Tongue (tissue), 2 donors: ENCODE results near the gene ATXN7. TPM values are rescaled to one million over a fixed set of nuclear protein-coding genes. Genes with fewer than 3 reads are reported as not detected.
A peak's percentile ranks its signal among the peaks of the same experiment; 100 is the strongest.

Experiments
- DNase-seq: peaks from one replicate; pipeline ENCODE4 v3.0.0-alpha.2; 2015
- total RNA-seq: library from RNA; depleted of rRNA; stranded (reverse); fragments of >200 nt; gene quantifications from one replicate; pipeline ENCODE4 v1.2.3, GENCODE V29; 2014

The ATXN7 gene
- total RNA-seq, 1 donor from 2014 or later = 18.3 TPM

DNA sequence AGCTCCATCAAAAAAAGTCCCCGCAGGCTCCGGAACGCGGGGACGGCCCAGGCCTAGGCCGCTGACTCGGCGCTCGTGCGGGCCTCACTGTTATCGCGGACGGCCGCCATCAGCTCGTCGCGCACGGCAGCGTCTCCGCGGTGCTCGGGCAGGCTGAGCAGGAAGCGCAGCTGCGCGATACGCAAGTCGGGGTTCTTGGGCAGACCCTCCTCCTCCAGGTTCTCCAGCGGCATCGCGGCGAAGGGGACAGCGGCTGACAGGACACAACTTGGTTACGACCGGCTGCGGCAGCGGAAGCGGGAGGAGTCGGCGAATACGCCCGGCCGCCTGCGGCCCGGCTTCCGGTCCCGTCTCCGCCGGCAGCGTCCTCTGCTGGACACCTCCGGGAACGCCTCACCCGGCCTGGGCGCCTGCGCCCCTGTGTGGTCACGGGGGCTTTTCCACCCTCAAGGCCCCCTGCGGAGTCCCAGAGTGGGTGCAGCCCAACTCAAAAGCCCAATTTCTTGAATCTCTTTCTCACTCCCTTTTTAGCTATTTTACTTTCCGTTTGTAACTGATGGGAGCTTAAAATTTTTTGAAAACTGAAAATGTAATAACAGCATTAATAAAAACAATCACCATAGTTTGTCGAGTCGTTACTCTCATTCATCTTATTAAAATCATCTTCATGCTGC, 159.7 kb downstream of the ATXN7 start, which contains the start of gene PSMD6:
TSS of gene PSMD6 (minus strand) at position 308 of the 674 bp plus-strand sequence. CDS start at position 233, 75 bp downstream.
- DNase-seq = peak; percentile 90

DNA sequence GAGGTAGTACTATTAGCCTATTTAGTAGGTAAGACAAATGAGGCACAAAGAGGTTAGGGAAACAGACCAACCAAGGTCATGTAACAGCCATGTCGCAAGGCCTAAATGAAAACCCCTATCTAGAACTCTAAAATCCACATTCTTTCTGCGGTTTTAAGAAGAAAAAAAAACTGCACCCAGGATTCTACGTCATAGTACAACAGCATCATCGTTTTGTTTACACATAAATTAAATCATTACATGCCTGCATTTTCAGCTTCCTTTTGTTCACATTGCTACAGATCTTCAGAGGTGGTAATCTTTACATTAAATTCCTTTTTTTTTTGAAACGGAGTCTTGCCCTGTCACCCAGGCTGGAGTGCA, 160.2 kb downstream of the ATXN7 start:
- DNase-seq = no peak

DNA sequence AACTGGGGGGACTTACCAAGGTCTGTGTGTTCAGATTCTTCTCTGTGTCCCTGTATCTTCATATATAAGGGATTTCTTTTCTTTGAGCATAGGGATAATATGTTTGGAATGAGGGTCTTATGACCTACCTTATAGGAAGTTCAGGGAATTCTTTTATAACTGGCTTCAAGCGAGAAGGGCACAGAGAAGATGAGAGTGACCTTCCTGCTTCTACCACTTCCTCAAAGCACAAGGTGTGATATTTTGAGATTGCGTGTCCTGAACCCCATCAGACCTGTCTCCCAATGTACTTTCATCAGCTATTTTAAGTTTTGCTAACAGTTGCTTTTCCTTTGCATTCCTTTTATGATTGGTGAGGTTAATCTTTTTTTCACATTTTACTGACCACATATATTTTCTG, 162.7 kb downstream of the ATXN7 start:
- no peak for DNase-seq

DNA sequence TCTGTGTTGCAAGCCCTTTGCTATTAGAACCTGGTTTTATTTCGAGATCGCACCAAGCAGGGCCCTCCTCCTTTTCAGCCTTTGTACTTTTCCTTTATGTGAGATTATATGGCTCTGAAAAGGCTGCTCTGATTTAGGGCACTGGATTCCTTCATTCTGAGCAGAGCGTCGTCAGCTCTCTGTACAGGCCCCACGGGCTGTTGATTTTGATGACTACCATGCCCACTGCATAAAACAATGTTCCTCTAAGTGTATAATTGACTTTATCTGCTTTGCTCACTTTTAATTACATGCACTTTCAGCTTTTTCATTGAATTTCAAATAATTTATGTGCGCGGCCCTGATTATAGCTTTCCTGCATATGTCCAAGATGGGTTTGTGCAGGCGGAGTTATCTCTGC, 164.0 kb downstream of the ATXN7 start:
- no peak for DNase-seq

DNA sequence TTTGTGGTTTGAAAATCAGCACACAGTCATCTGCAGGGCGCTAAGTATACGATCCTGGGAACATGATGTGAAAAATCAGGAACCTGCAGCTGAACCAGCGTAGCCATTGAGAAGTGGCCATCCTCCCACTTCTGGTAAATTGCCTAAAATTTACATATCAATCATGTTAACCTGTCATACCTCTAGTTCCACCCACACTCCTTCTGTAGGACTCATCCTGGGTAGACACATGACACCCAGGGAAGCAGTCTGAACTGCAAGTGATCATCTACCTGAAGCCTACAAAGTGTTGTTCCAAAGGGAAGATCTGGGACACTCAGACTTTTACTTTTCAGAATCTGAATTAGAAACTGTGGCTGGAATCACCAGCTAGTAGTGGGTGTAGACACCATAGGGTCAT, 165.1 kb downstream of the ATXN7 start:
- DNase-seq = no peak

DNA sequence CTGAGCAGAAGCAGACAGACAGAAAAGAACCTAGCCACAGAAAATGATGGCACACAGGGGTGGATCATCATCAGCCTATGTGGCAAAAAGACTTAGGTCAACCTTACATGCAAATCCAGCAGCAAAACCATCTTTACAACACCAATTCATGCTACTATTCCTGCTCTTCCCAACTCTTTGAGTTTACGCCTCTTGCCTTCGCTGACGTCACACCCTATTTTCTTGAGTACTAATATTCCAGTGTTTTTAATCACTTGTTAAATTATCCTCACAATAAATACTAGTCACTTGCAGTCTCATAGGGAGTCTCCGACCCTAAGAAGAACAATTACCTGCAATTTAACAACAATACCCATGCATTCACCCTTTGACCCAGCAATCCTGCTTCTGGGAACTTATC, 165.6 kb downstream of the ATXN7 start:
- no peak for DNase-seq

DNA sequence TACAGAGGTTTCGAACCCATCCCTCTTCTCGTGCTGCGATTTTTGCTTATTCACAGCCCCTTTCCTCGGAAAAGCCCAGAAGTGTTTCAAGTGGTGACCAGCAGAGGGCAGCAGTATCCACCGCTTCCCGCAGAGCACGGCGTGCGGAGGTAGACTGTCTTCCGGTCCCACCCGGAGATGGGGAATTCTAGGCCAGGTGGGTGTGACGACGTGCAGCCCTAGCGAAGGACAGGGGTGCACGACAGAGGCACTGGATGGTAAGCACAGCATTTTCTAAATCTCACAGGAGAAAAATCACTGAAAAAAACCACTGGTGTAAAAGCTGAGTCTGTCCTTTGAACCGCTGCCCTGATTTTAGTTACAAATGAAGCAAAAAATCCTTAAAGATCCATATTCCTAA, 167.1 kb downstream of the ATXN7 start:
- DNase-seq = peak; percentile 89

DNA sequence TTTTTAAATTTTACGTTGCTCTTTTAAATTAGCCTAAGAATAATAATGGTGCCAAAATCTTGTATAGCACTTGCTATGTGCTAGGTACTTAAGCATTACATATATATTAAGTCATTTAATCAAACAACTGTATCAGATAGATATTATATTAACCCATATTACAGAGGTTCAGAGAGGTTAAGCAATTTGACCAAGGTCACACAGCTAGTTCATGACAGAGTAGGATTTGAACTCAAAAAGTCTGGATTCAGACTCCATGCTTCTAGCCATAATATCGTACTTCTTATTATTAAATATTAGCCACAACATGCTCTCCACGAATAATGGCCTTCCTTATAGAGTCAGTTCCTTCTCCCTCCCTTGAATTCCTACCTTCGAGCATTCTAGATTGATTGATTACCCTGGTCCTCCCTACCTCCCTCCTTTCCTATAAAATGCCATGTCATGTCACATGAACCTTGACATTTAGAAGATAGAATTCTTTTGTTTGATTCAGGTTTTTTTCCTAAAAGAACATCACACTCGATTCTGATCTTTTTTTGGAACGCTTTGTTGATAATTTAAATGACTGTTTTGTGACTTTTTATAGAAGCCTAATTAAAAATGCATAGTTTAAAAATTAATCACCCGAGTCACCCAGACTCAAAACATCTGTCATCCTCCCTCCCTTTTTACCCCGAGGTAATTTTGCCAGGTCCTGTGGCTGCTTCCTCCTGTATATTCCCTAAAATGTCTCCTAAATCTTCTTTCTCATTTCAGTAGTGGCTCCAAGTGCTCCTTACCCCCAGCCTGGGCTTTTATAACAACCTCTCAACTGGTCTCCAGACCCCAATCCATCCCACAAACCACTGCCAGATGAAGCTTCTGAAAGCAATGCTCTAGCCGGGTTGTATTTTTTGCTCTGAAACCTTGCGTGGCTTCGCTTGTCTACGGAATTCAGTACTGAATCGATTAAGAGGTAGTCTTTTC, 168.2 kb downstream of the ATXN7 start:
- no peak for DNase-seq

DNA sequence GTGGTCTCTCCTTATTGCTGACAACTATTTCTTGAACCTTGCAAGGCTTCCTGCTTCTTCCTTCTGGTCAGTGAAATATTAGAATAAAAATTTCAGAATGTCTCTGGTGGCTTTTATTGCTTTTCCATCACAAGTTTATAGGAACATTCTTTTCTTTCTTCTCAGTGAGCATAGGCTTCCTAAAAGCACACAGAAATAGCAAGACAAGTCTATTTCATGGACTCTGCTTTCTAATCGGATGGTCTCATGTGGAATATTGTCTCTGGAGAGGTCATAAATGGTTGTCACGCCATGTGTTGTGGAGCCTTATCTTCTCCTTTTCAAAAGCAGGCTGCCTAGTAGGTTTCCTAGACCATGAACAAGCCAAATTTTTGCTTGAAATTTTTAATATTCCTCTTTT, 169.4 kb downstream of the ATXN7 start:
- DNase-seq = no peak

DNA sequence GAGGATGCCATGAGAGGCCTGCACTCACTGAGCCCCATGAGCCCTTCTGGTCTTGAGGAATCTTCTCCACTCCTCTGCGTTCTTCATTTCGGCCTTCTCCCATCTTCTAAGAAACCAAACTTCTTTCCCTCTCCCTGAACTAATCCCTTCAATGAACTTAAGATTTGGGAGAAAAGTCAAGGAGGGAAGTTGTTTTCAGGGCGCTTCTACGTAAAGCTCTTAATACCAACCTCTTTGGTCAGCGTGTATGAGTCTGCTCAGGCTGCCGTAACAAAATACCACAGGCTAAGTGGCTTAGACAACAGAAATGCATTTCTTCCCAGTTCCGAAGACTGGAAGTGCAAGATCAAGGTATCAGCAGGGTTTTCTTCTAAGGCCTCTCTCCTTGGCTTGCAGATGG, 173.4 kb downstream of the ATXN7 start:
- DNase-seq = no peak

DNA sequence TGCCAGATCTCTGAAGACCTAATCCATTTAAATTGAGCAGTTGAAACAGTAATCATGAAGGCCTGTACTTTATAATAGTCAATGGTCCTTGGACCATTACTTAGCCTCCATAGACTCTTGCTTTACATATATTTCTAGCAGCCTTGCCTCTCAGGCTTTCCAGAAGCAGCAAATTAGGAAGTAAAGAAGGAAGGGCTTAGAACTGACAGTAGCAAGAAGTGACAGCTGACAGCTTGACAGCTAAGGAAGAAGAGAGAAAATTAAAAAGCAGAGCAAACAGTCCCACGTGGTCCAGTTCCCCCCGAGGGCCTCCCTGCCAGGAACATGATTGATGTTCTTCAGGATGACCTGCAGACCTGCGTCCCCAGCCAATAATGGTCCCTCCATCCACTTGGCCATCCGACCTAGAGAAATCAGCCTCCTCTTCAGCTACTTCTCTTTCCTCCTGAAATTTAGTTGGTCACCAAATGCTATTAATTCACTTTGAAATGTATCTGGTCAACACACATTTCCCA, 174.6 kb downstream of the ATXN7 start:
- no peak for DNase-seq

DNA sequence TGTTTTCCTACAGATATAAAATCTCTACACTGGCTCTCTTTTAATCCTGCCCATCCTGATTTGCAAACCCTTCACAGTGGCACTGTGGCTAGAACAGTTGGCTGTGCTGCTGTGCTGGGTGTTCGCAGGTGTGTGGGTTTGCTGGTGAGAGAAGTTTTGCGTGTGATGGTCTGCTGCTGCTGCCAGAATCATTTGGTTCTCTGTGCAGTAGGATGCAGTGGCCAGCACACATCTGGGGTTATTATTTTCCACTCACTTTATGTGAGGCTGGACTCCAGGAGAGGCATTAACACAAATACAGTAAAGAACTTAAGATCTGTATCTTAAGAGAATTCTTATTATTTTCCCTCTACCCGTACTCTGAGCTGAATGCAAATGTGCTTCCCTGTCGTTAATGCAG, 175.7 kb downstream of the ATXN7 start:
- DNase-seq = no peak

DNA sequence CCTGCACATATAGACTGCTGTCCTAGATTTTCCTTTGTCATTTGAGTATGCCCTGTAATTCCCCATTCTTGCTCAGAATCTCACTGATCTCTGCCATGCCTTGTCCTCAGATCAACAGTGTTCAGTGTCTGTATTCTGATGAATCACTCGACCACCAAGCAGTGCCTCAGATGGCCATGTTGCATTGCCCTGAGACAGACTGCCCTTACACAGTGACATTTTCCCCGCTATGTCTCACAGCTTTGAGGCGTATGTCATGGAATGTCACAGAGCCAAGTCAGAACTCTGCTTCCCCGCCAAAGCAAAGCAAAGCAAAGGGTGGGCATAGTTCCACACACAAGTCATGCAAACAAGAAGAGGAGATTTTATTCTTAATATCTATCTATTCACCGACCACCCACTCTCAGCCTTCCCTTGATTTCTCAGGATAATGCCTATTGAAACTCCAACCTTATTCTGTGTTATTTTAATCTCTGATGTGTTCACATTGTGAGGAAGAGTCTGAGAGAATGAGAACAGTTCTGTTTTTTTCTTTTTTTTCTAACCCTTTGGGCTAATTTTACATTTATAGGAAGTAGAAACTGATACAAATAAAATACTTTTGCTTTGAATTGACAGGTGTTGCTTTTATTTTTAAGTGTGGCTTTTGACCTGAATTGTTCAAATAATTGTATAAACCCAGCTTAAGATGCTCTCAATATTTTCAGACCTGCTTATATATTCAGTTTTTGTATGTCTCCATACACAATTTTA, 176.5 kb downstream of the ATXN7 start:
- DNase-seq = no peak

DNA sequence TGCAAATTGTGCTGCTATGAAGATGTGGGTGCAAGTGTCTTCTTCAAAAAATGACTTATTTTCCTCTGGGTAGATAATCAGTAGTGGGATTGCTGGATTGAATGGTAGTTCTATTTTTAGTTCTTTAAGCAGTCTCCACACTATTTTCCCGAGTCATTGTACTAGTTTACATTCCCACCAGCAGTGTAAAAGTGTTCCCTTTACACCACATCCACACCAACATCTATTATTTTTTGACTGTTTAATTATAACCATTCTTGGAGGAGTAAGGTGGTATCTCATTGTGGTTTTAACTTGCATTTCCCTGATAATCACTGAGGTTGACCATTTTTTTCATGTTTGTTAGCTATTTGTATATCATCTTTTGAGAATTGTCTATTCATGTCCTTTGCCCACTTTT, 179.3 kb downstream of the ATXN7 start:
- DNase-seq = no peak

DNA sequence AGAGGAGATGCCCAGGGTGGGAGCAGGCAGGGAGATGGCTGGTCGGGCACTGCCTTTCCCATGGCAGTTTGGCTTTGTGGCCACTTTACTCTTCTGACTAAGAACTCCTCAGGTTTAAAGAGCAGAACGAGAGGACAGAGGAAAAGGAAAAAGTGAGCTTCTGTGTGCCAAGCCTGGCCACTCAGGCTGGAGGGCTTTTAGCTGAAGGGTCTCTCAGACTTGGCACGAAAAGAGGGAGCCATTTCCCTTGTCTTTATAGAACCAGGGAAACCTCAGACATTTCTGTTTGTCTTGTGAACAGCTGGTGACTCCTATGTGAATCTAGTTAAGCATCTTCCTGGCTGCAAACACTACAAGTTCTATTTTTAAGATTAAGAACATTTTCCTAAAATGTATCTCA, 182.9 kb downstream of the ATXN7 start:
- DNase-seq = no peak

DNA sequence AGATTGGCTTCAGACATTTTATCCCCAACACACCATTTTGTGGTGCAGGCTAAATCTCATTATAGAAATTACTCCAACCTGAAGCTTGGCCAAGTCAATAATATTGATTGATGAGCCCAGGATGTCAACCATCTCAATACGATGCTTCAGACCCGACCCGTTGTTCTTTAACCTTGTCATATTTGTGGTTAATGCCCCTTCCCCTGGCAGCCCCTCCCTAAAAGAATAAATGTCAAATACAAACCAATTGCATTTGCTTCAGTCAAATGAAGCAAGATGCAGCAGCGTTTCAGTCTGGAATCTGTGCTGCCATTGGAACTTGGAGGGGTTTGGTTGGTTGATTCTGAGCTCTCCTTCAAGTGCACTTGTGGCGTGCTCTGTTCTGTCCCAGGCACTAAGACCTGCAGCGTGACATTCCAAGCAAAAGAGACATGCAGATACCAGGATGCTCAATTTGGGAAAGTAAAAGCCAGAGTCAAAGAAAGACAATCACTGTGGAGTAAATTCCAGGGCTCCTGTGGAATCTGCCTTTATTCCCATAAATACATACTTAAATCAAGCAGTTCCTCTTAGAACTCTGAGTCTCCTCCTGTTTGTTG, 183.4 kb downstream of the ATXN7 start:
- DNase-seq = no peak

DNA sequence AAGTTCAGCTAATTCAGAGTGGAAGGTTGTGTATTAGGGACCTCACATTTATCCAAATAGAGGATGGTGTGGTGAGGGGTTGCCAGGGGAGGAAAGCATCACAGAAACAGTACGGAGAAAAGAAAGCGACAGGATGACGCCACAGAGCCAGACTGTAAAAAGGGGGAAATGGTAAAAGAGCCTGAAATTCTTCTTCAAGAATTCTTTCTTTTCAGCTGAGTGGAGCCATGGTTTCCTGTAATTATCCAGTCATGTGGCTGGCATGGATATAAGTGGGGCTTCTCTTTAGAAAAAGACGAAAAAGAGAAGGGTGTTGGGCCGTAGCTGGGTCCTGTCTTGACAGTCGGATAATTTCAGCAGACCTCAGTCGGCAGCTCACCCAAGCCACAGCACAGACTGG, 184.1 kb downstream of the ATXN7 start:
- DNase-seq = no peak

DNA sequence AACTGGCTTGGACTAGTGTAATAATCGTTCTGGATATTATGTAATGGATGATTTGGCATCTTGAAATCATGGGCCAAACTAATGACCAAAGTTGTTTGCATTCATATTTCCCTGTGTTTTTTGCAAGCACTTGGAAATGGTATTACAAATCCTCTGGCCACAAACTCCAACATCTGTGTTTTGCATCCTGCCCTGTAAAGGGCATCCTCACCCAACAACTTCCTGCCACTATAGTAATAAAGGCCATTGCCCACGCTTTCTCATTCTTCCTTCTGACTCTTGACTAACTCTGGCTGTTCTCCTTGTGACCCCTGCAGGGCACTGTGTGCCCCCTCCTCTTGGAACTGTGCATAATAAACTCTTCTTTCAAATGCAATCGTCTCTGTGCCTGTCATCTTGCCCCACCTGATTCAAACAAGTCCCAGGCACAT, 185.0 kb downstream of the ATXN7 start:
- no peak for DNase-seq

DNA sequence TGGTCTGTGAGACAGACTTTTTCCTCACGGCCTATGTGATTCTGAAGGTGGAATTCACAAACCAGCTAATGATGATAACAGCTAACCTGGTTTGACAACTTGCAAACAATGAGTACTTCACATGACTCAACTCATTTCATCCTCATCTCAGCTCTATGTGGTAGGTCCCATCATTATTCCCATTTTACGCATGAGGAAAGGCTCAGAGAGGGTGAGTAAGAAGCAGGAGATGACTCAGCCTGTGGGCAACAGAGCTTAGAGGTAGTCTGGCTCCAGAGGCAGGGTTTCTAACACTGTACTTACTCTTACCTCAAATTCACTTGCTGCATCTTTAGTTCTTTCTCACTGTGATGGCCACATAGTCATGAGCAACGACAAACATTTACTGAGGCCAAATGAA, 185.5 kb downstream of the ATXN7 start:
- DNase-seq = no peak

DNA sequence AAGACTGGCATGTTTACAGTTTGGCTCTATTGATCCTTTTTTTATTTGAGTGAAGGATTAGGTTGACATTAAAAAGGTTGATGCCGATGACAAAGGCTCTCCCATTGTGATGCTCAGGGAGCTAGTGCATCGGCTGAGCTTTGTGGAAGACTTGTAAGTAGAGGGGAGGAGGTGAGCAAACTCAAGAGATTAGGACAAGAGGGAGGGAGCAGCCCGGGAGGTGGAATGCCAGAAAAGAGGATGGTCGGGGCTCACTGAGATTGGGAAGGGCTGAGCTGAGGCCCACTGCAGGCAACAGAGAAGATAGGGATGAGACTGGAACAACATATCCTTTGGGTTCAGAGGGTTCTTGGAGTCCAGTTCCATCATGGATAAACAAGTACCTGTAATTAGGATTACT, 186.2 kb downstream of the ATXN7 start:
- DNase-seq = no peak
